ENCODE measurements around the gene OSBPL5.

The OSBPL5 gene

DNA sequence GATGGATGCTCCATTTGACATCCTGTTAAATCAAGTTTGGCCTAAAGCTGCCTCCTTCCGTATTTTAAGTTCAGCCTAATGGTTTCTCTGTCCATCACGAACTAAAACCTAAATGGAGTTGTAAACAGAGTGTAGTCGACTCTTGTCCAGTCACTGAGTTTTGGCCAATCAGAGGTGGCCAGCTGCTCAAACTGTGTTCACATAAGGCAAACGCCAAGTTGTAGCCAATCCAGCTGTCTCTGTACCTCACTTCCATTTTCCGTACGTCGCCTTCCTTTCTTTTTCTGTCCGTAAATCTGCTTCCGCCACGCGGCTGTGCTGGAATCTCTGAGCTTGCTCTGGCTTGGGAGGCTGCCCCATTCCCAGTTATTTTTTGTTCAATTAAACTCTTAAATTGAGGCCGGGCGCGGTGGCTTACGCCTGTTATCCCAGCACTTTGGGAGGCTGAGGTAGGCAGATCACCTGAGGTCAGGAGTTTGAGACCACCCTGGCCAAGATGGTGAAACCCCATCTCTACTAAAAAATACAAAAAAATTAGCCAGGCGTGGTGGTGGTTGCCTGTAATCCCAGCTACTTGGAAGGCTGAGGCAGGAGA lies 87.2 kb downstream of the OSBPL5 start:
- H3K4me1 ChIP-seq (ENCODE audit: insufficient read depth, low read length, poor library complexity, severe bottlenecking): no peaks in the 10 kb centered on the region
- no peaks in the 10 kb centered on the region for H3K79me2 ChIP-seq (ENCODE audit: insufficient read depth, low read length)
- H3K27me3 ChIP-seq (ENCODE audit: insufficient read depth, low read length, poor library complexity, severe bottlenecking): no peaks in the 10 kb centered on the region
- H4K20me1 ChIP-seq (ENCODE audit: insufficient read depth, low read length, poor library complexity, severe bottlenecking): no peaks in the 10 kb centered on the region
- no peak overlapping the region for H3K4me3 ChIP-seq (ENCODE audit: low read length, poor library complexity, severe bottlenecking)
- no peak overlapping the region for H3K9ac ChIP-seq (ENCODE audit: low read depth, low read length, poor library complexity, severe bottlenecking)
- no peak overlapping the region for H3K4me2 ChIP-seq (ENCODE audit: low read depth, low read length, poor library complexity, severe bottlenecking)
- H3K9me3 ChIP-seq (ENCODE audit: insufficient read depth, low read depth, low read length): no peaks in the 10 kb centered on the region
- no peak overlapping the region for H2AFZ ChIP-seq (ENCODE audit: low read length)
- TF ChIP-seq, protein P1, sequence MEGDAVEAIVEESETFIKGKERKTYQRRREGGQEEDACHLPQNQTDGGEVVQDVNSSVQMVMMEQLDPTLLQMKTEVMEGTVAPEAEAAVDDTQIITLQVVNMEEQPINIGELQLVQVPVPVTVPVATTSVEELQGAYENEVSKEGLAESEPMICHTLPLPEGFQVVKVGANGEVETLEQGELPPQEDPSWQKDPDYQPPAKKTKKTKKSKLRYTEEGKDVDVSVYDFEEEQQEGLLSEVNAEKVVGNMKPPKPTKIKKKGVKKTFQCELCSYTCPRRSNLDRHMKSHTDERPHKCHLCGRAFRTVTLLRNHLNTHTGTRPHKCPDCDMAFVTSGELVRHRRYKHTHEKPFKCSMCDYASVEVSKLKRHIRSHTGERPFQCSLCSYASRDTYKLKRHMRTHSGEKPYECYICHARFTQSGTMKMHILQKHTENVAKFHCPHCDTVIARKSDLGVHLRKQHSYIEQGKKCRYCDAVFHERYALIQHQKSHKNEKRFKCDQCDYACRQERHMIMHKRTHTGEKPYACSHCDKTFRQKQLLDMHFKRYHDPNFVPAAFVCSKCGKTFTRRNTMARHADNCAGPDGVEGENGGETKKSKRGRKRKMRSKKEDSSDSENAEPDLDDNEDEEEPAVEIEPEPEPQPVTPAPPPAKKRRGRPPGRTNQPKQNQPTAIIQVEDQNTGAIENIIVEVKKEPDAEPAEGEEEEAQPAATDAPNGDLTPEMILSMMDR (conservative IDR thresholded peaks at IDR 0.05; ENCODE audit: low read length): no peak
- TF ChIP-seq EZH2phosphoT487 (IDR thresholded peaks at IDR 0.05; ENCODE audit: borderline replicate concordance): no peak
- no peaks in the 10 kb centered on the region for H3K36me3 ChIP-seq (ENCODE audit: insufficient read depth, low read length)
- H3K9me2 ChIP-seq (replicated peaks; ENCODE audit: low read depth, low read length): no peaks in the 10 kb centered on the region
- no peaks in the 10 kb centered on the region for H3F3A ChIP-seq (ENCODE audit: low read depth)

DNA sequence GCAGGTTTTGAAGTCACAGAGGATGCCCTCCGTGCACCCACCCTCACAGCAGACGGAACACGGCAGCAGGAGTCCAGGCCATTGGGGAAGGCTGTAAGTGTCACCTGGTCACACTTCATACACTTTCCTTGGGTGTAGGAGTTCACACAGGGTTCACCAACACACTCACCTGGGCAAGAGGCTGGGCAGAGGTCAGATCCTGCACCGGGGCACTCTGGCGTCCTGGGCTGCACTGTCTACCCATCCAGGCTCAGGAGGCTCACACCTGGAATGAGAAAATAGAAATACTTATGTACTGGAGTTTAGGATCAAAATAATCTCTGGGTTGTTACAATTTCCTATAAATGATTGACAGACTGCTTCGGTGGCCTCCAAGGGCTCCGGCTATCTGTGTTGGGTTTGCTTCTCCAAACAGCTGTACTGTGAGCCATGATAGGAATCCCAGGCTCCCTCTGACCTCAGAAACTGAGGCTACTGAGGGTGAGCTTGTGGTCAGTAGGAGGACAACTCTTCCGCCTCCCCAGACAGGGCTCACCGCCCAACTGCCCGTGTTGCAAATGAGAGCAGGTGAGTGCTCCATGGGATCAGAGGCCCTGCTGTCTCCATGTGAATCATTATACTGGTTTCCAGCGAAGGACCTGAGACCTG lies 87.8 kb downstream of the OSBPL5 start:
- Histone ChIP-seq H3K4me2 (ENCODE audit: low read depth, low read length, poor library complexity, severe bottlenecking) (no peak overlapping the region), H3K4me3 (ENCODE audit: low read length, poor library complexity, severe bottlenecking) (no peak overlapping the region)
- TF ChIP-seq EZH2phosphoT487 (IDR thresholded peaks at IDR 0.05; ENCODE audit: borderline replicate concordance): no peak
- TF ChIP-seq, protein P1 (conservative IDR thresholded peaks at IDR 0.05; ENCODE audit: low read length): no peak

DNA sequence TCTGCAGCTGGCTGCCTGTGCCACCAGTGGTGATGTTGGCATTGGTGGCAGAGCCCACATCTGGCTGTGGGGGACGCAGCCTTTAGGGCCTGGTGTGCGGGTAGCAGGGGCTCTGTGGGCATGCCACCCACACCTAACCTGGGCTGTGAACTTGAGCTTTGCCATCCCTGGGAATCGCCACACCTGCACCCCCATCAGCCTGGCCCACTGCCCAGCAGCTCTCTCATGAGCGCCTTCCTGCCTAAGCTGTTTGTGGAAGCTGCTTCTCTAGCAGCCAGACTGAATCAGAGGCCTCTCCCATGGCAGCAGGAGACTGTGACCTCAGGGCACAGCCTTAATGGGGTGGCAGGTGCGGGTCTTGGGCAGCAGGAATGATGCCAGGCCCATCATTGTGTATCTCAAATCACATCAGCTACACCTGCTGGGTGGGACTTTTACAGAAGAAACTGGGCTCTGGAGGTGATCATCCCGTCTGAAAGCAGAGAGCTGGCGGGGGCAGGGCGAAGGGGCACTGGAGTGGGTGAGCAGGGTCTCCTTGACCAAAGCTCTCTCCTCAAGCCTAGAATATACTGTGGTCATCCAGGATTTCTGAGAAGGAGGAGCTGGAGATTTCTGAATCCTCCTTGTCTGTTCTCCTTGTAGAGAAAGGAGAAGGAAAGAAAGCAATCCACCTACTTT lies 90.1 kb downstream of the OSBPL5 start:
- no peak for TF ChIP-seq EZH2phosphoT487 (IDR thresholded peaks at IDR 0.05; ENCODE audit: borderline replicate concordance)
- no peaks in the 10 kb centered on the region for H3K27me3 ChIP-seq (ENCODE audit: insufficient read depth, low read length, poor library complexity, severe bottlenecking)
- H3K4me1 ChIP-seq (ENCODE audit: insufficient read depth, low read length, poor library complexity, severe bottlenecking): no peaks in the 10 kb centered on the region

More for the DNA sequence above, 87.8 kb downstream of the OSBPL5 start:
- no peaks in the 10 kb centered on the region for H3K27me3 ChIP-seq (ENCODE audit: insufficient read depth, low read length, poor library complexity, severe bottlenecking)
- no peaks in the 10 kb centered on the region for H3K36me3 ChIP-seq (ENCODE audit: insufficient read depth, low read length)
- no peak overlapping the region for H3K9ac ChIP-seq (ENCODE audit: low read depth, low read length, poor library complexity, severe bottlenecking)
- no peaks in the 10 kb centered on the region for H3K79me2 ChIP-seq (ENCODE audit: insufficient read depth, low read length)
- H3K4me1 ChIP-seq (ENCODE audit: insufficient read depth, low read length, poor library complexity, severe bottlenecking): no peaks in the 10 kb centered on the region
- H3K9me2 ChIP-seq (replicated peaks; ENCODE audit: low read depth, low read length): no peaks in the 10 kb centered on the region
- H3F3A ChIP-seq (ENCODE audit: low read depth): no peaks in the 10 kb centered on the region
- H2AFZ ChIP-seq (ENCODE audit: low read length): no peak overlapping the region
- no peaks in the 10 kb centered on the region for H3K9me3 ChIP-seq (ENCODE audit: insufficient read depth, low read depth, low read length)
- no peaks in the 10 kb centered on the region for H4K20me1 ChIP-seq (ENCODE audit: insufficient read depth, low read length, poor library complexity, severe bottlenecking)

More for the DNA sequence above, 90.1 kb downstream of the OSBPL5 start:
- Histone ChIP-seq H2AFZ (ENCODE audit: low read length) (no peak overlapping the region), H3K36me3 (ENCODE audit: insufficient read depth, low read length) (no peaks in the 10 kb centered on the region), H3K4me3 (ENCODE audit: low read length, poor library complexity, severe bottlenecking) (no peak overlapping the region), H3F3A (ENCODE audit: low read depth) (no peaks in the 10 kb centered on the region), H3K9me2 (replicated peaks; ENCODE audit: low read depth, low read length) (no peaks in the 10 kb centered on the region), H3K79me2 (ENCODE audit: insufficient read depth, low read length) (no peaks in the 10 kb centered on the region), H3K9ac (ENCODE audit: low read depth, low read length, poor library complexity, severe bottlenecking) (no peak overlapping the region), H3K9me3 (ENCODE audit: insufficient read depth, low read depth, low read length) (no peaks in the 10 kb centered on the region), H4K20me1 (ENCODE audit: insufficient read depth, low read length, poor library complexity, severe bottlenecking) (no peaks in the 10 kb centered on the region), H3K4me2 (ENCODE audit: low read depth, low read length, poor library complexity, severe bottlenecking) (no peak overlapping the region)

Data from Loucy (cell line).